Activated naive CD8-positive, alpha-beta T cell treated with anti-CD3 and anti-CD28 coated beads, Interleukin-2, amount 10 ng/mL, durations not matched to agents 7 days and 5 days (primary cell): Measurements from ENCODE around the gene SRC. TPM values are rescaled to one million over a fixed set of nuclear protein-coding genes. Genes with fewer than 3 reads are reported as not detected.

ENCODE experiments used
- ATAC-seq: fragments of 150-1000 bp; cut with Tn5 transposase; one replicate; pipeline ENCODE4 v1.10.0; 2021; ENCODE audit warnings: low read depth, moderate library complexity
- POLR2A ChIA-PET: fragments of 350-600 bp; sonication (Branson Sonifier 250); formaldehyde crosslinking; loops from one replicate; lab custom pipeline; 2021; ENCODE audit warnings: antibody characterized with exemption; lab: Charles Lee
- DNase-seq: peaks from one replicate; pipeline ENCODE4 v3.0.0; 2021
- H3K27ac Mint-ChIP-seq: one replicate; pipeline ENCODE4 v1.8.0; 2022; ENCODE audit warnings: mild to moderate bottlenecking, mixed read lengths
- H3K27me3 Mint-ChIP-seq: one replicate; pipeline ENCODE4 v1.8.0; 2022; ENCODE audit warnings: mild to moderate bottlenecking, moderate library complexity, mixed read lengths
- H3K36me3 Mint-ChIP-seq: one replicate; pipeline ENCODE4 v1.8.0; 2021; ENCODE audit warnings: mild to moderate bottlenecking, mixed read lengths
- H3K4me1 Mint-ChIP-seq: one replicate; pipeline ENCODE4 v1.8.0; 2021; ENCODE audit warnings: mixed read lengths
- H3K4me3 Mint-ChIP-seq: one replicate; pipeline ENCODE4 v1.8.0; 2022; ENCODE audit warnings: mild to moderate bottlenecking, moderate library complexity, mixed read lengths
- H3K9me3 Mint-ChIP-seq: one replicate; pipeline ENCODE4 v1.8.0; 2021; ENCODE audit warnings: mixed read lengths
- total RNA-seq, 2 experiments: library from RNA; stranded (reverse); gene quantifications; one replicate each; pipeline ENCODE4 v1.2.3, GENCODE V29; 2021

The SRC gene
- total RNA-seq, 2 experiments from 2014 or later, result 4.5 to 5.6 TPM

DNA sequence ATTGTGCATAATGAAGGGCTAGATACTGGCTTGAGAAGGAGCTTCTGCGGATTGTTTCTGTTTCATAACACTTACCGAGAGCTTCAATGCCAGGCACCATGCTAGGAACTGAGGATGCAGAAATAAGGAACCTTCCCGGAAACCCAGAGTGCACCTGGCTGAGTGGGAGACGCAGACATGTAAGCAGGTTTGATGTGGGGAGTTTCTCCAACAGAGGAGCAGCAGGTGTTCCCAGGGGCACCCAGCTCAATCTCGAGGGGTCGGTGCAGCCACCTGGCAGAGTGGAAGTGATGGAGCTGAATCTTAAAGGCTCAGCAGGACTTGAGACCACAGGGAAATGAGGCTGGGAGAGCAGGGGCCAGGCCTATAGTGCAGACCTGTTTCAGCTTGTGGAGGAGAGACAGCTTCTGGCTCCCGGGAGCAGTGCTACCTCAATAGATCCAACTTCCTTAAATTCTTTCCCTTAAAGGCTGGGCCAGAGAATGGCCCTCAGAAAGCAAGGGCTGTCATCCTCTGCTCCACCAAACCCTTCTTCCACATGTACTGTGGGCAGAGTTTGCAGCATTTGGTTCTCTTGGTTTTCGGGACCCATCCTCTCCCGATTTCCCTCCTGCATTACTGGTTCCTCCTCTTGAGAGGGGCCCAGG is 27.8 kb upstream of the SRC start:
- POLR2A ChIA-PET, result no interaction called here
- Mint-ChIP-seq H3K4me1 (peaks cover 25% of the 10 kb centered on the region), H3K27ac (peak overlapping the region; percentile 92), H3K9me3 (no peaks in the 10 kb centered on the region), H3K4me3 (no peak overlapping the region), H3K27me3 (no peaks in the 10 kb centered on the region), H3K36me3 (peaks cover 16% of the 10 kb centered on the region)
- no peak for DNase-seq
- no peak for ATAC-seq

GRCh38 chr20:37319151-37319671 is 26.7 kb upstream of the SRC start:
- ATAC-seq, result no peak

DNA sequence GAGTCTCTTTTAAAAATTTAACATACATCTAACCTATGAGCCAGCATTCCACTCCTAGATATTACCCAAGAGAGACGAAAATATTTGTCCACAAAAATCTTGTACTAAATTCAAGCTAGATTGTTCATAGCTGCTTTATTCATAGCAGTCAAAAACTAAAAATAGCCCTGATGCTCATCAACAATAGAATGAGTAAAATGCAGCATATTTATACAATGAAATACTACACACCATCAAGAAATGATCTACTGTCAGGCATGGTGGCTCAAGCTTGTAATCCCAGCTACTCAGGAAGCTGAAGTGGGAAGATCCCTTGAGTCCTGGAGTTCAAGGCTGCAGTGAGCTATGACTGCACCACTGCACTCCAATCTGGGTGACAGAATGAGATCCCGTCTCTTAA is 22.0 kb upstream of the SRC start:
- no peaks in the 10 kb centered on the region for H3K27me3 Mint-ChIP-seq
- H3K27ac Mint-ChIP-seq, result no peak overlapping the region
- H3K9me3 Mint-ChIP-seq, result no peaks in the 10 kb centered on the region
- H3K4me3 Mint-ChIP-seq, result no peak overlapping the region
- DNase-seq (no peak), ATAC-seq (no peak)
- peaks cover 3% of the 10 kb centered on the region for H3K36me3 Mint-ChIP-seq
- no peaks in the 10 kb centered on the region for H3K4me1 Mint-ChIP-seq
- POLR2A ChIA-PET, result interaction anchor here (0.6 kb wide), 1 partner anchor 20 kb away, joined by 3 read pairs; no protein-coding TSS in a partner anchor

More at GRCh38 chr20:37319151-37319671, 26.7 kb upstream of the SRC start:
- Mint-ChIP-seq H3K4me1 (peaks cover 25% of the 10 kb centered on the region), H3K36me3 (peaks cover 15% of the 10 kb centered on the region), H3K4me3 (no peak overlapping the region), H3K9me3 (no peaks in the 10 kb centered on the region), H3K27me3 (no peaks in the 10 kb centered on the region), H3K27ac (no peak overlapping the region)
- POLR2A ChIA-PET, result no interaction called here
- no peak for DNase-seq

DNA sequence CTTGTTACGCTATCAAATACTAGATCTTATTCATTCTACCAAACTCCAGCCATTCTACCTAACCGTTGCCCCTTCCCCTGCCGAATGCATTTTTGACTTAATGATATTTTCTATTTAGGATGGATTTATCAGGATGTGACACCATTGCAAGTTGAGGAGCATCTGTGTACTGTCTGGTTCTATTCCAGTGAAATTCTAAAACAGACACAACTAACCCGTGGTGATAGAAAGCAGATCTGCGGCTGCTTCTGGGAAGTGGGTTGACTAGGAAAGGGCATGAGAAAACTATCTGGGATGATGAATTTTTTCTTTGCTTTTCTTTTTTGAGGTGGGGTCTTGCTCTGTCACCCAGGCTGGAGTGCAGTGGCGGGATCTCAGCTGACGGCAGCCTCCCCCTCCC is 20.7 kb upstream of the SRC start:
- no peaks in the 10 kb centered on the region for H3K36me3 Mint-ChIP-seq
- POLR2A ChIA-PET, result no interaction called here
- DNase-seq (no peak), ATAC-seq (no peak)
- H3K27me3 Mint-ChIP-seq, result no peaks in the 10 kb centered on the region
- peaks cover 2% of the 10 kb centered on the region for H3K4me1 Mint-ChIP-seq
- H3K27ac Mint-ChIP-seq, result no peak overlapping the region
- H3K9me3 Mint-ChIP-seq, result no peaks in the 10 kb centered on the region
- H3K4me3 Mint-ChIP-seq, result no peak overlapping the region

DNA sequence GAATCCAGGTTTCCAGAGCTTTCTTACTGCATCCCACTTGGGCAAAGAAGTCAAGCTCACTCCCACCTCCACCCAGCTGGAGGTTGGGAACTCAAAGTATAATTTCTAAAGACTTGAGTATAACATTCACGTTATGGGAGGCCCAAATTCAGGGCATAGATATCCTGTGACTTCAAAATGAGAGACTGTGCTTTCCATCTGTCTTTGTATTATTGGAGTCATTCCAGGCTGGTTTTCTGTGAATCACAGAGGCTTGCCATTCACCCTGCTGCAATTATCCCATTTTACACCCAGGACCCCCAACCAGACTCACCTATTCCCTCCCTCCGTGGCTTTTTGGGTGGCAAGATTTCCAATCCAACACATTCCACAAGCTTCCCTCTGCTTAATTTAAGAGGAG is 19.3 kb upstream of the SRC start:
- H3K4me1 Mint-ChIP-seq, result peaks cover 2% of the 10 kb centered on the region
- DNase-seq (no peak), ATAC-seq (no peak)
- POLR2A ChIA-PET, result interaction anchor here (1.3 kb wide), 1 partner anchor 10 kb away, joined by 3 read pairs; no protein-coding TSS in a partner anchor
- H3K27ac Mint-ChIP-seq, result no peak overlapping the region
- no peak overlapping the region for H3K4me3 Mint-ChIP-seq
- no peaks in the 10 kb centered on the region for H3K9me3 Mint-ChIP-seq
- H3K36me3 Mint-ChIP-seq, result no peaks in the 10 kb centered on the region
- no peaks in the 10 kb centered on the region for H3K27me3 Mint-ChIP-seq

GRCh38 chr20:37327748-37328147 is 18.2 kb upstream of the SRC start:
- ATAC-seq, result no peak
- Mint-ChIP-seq H3K27me3 (no peaks in the 10 kb centered on the region), H3K36me3 (no peaks in the 10 kb centered on the region), H3K4me1 (peaks cover 2% of the 10 kb centered on the region), H3K9me3 (no peaks in the 10 kb centered on the region), H3K27ac (no peak overlapping the region), H3K4me3 (no peak overlapping the region)
- POLR2A ChIA-PET, result interaction anchor here (1.3 kb wide), 1 partner anchor 9 kb away, joined by 3 read pairs; no protein-coding TSS in a partner anchor
- no peak for DNase-seq

- Mint-ChIP-seq H3K4me1 (peaks cover 2% of the 10 kb centered on the region), H3K4me3 (no peak overlapping the region), H3K27ac (no peak overlapping the region), H3K36me3 (no peaks in the 10 kb centered on the region), H3K9me3 (no peaks in the 10 kb centered on the region), H3K27me3 (no peaks in the 10 kb centered on the region)
- ATAC-seq (no peak), DNase-seq (no peak)
- POLR2A ChIA-PET, result no interaction called here
Measured at GRCh38 chr20:37328149-37328945, 17.6 kb upstream of the SRC start.

GRCh38 chr20:37329481-37330165 is 16.3 kb upstream of the SRC start:
- DNase-seq, result no peak
- ATAC-seq, result no peak
- H3K27me3 Mint-ChIP-seq, result no peaks in the 10 kb centered on the region
- POLR2A ChIA-PET, result no interaction called here
- no peak overlapping the region for H3K27ac Mint-ChIP-seq
- H3K4me1 Mint-ChIP-seq, result peaks cover 2% of the 10 kb centered on the region
- H3K36me3 Mint-ChIP-seq, result no peaks in the 10 kb centered on the region
- H3K4me3 Mint-ChIP-seq, result no peak overlapping the region
- no peaks in the 10 kb centered on the region for H3K9me3 Mint-ChIP-seq

DNA sequence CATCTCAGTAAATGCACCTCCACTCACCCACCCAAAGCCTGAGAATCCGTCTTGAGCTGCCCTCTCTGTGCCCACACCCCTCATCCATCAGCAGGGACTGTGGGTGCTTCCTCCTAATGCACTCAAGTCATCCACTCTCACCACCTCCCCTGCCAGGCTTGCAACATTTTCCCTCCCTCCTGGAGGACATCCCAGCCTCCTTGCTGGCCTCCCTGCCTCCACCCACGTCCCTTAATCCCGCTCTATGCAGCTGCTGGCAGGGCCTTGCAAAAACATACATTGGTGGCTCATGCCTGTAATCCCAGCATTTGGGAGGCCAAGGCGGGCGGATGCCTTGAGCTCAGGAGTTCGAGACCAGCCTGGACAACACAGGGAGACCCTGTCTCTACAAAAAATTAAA is 15.6 kb upstream of the SRC start:
- POLR2A ChIA-PET, result no interaction called here
- Mint-ChIP-seq H3K27me3 (no peaks in the 10 kb centered on the region), H3K4me1 (peaks cover 2% of the 10 kb centered on the region), H3K36me3 (no peaks in the 10 kb centered on the region), H3K4me3 (no peak overlapping the region), H3K27ac (no peak overlapping the region), H3K9me3 (no peaks in the 10 kb centered on the region)
- ATAC-seq (no peak), DNase-seq (no peak)

- POLR2A ChIA-PET, result no interaction called here
- ATAC-seq (no peak), DNase-seq (no peak)
- Mint-ChIP-seq H3K4me3 (no peak overlapping the region), H3K9me3 (no peaks in the 10 kb centered on the region), H3K27ac (no peak overlapping the region), H3K36me3 (no peaks in the 10 kb centered on the region), H3K4me1 (peaks cover 10% of the 10 kb centered on the region), H3K27me3 (no peaks in the 10 kb centered on the region)
Measured at GRCh38 chr20:37331060-37331857, 14.7 kb upstream of the SRC start.

GRCh38 chr20:37333130-37333847 is 12.7 kb upstream of the SRC start:
- no peak overlapping the region for H3K4me3 Mint-ChIP-seq
- H3K36me3 Mint-ChIP-seq, result no peaks in the 10 kb centered on the region
- H3K27ac Mint-ChIP-seq, result no peak overlapping the region
- POLR2A ChIA-PET, result no interaction called here
- peaks cover 20% of the 10 kb centered on the region for H3K4me1 Mint-ChIP-seq
- no peak for ATAC-seq
- no peaks in the 10 kb centered on the region for H3K9me3 Mint-ChIP-seq
- DNase-seq, result no peak
- no peaks in the 10 kb centered on the region for H3K27me3 Mint-ChIP-seq

- no peak overlapping the region for H3K27ac Mint-ChIP-seq
- DNase-seq (no peak), ATAC-seq (no peak)
- no peak overlapping the region for H3K4me3 Mint-ChIP-seq
- H3K9me3 Mint-ChIP-seq, result no peaks in the 10 kb centered on the region
- H3K27me3 Mint-ChIP-seq, result no peaks in the 10 kb centered on the region
- H3K36me3 Mint-ChIP-seq, result no peaks in the 10 kb centered on the region
- H3K4me1 Mint-ChIP-seq, result peaks cover 20% of the 10 kb centered on the region
- POLR2A ChIA-PET, result no interaction called here
Measured at GRCh38 chr20:37333848-37334318, 12.1 kb upstream of the SRC start.
